NCI-H2196 treated with DMSO at 0.1 percent for 48 hours (cell line): ENCODE measurements around the gene PDK2.

Experiments
- DNase-seq: peaks from one replicate; lab custom pipeline; 2025; ENCODE audit not compliant: unreplicated experiment; lab: John Stamatoyannopoulos, UW

Gene PDK2

GRCh38 chr17:50114849-50115357 is 19.8 kb downstream of the PDK2 start:
- DNase-seq = peak; percentile 35

- no peak for DNase-seq
Observed at GRCh38 chr17:50115756-50116155, 20.6 kb downstream of the PDK2 start.

GRCh38 chr17:50117202-50118051 is 22.3 kb downstream of the PDK2 start:
- DNase-seq = no peak

GRCh38 chr17:50118076-50118827 is 23.1 kb downstream of the PDK2 start:
- no peak for DNase-seq

GRCh38 chr17:50118828-50119218 is 23.7 kb downstream of the PDK2 start:
- DNase-seq = no peak

- DNase-seq = no peak
Observed at GRCh38 chr17:50120475-50121253, 25.5 kb downstream of the PDK2 start.

GRCh38 chr17:50122945-50123344 is 27.8 kb downstream of the PDK2 start:
- DNase-seq = no peak

GRCh38 chr17:50123649-50124349 is 28.6 kb downstream of the PDK2 start:
- no peak for DNase-seq

GRCh38 chr17:50125420-50125997 is 30.4 kb downstream of the PDK2 start:
- DNase-seq = no peak

- no peak for DNase-seq
Observed at GRCh38 chr17:50127697-50128361, 32.7 kb downstream of the PDK2 start.

GRCh38 chr17:50128441-50129352 is 33.5 kb downstream of the PDK2 start:
- DNase-seq = no peak

GRCh38 chr17:50129353-50129727 is 34.2 kb downstream of the PDK2 start:
- DNase-seq = no peak

GRCh38 chr17:50129728-50130558 is 34.8 kb downstream of the PDK2 start, which contains the start of gene SAMD14:
Gene SAMD14 (minus strand): TSS chr17:50130160. CDS start chr17:50124959, 5,201 bp downstream.
- DNase-seq = peak; percentile 23

GRCh38 chr17:50130559-50131305 is 35.6 kb downstream of the PDK2 start:
- peak; percentile 77 for DNase-seq

GRCh38 chr17:50132104-50132794 is 37.1 kb downstream of the PDK2 start:
- no peak for DNase-seq

- no peak for DNase-seq
Observed at GRCh38 chr17:50133028-50133768, 38.0 kb downstream of the PDK2 start.
